Right ventricle myocardium superior (tissue), 1 donor: ENCODE results near the gene ESYT3. TPM values are rescaled to one million over a fixed set of nuclear protein-coding genes. Genes with fewer than 3 reads are reported as not detected.
A peak's percentile ranks its signal among the peaks of the same experiment; 100 is the strongest.

Experiments
- ATAC-seq: fragments of 200-7000 bp; cut with Tn5 transposase; one replicate; pipeline ENCODE4 v1.9.1; 2020; ENCODE audit warnings: mild to moderate bottlenecking; ENCODE audit not compliant: poor library complexity
- DNase-seq: peaks from one replicate; pipeline ENCODE4 v3.0.0-alpha.2; 2020
- intact Hi-C: fragments of 100-400 bp; cut with DNase I; formaldehyde crosslinking; loops from one replicate; pipeline ENCODE4 v1.11.2; 2022
- total RNA-seq: library from RNA; stranded (reverse); fragmentation: NEBNext Ultra II Directional; extraction: Animal tissue kit (Norgen Biotek cat#: 25700); gene quantifications from one replicate; pipeline ENCODE4 v1.2.1, GENCODE V29; 2021
- donor health status: DM: no; HTN: yes; CAD: no; lungs with severe emphysema.

ESYT3 gene
- total RNA-seq, 1 donor from 2014 or later, result 0.65 TPM

- DNase-seq, result no peak
- no peak for ATAC-seq
- intact Hi-C loops, result no loop called here
Measured at GRCh38 chr3:138455801-138456716, 21.6 kb downstream of the ESYT3 start.

- no peak for ATAC-seq
- intact Hi-C loops, result no loop called here
- no peak for DNase-seq
Measured at GRCh38 chr3:138456961-138457862, 22.8 kb downstream of the ESYT3 start.

- DNase-seq (no peak), ATAC-seq (peak; percentile 21)
- intact Hi-C loops, result no loop called here
Measured at GRCh38 chr3:138457863-138458735, 23.7 kb downstream of the ESYT3 start.

- intact Hi-C loops, result no loop called here
Measured at GRCh38 chr3:138458774-138459499, 24.5 kb downstream of the ESYT3 start.

GRCh38 chr3:138459619-138460535, 25.5 kb downstream of the ESYT3 start:
- intact Hi-C loops, result no loop called here
- DNase-seq, result no peak
- peak; percentile 64 for ATAC-seq

More at GRCh38 chr3:138458774-138459499, 24.5 kb downstream of the ESYT3 start:
- DNase-seq (no peak), ATAC-seq (no peak)

GRCh38 chr3:138460536-138461205, 26.3 kb downstream of the ESYT3 start:
- ATAC-seq (no peak), DNase-seq (no peak)
- intact Hi-C loops, result no loop called here

- DNase-seq (no peak), ATAC-seq (no peak)
- intact Hi-C loops, result no loop called here
Measured at GRCh38 chr3:138461246-138461645, 26.8 kb downstream of the ESYT3 start.

GRCh38 chr3:138461896-138462295, 27.5 kb downstream of the ESYT3 start:
- no peak for DNase-seq
- no peak for ATAC-seq
- intact Hi-C loops, result no loop called here

- no peak for ATAC-seq
- intact Hi-C loops, result no loop called here
- DNase-seq, result no peak
Measured at GRCh38 chr3:138463724-138464490, 29.5 kb downstream of the ESYT3 start.

- ATAC-seq, result no peak
- no peak for DNase-seq
- intact Hi-C loops, result no loop called here
Measured at GRCh38 chr3:138464491-138464860, 30.1 kb downstream of the ESYT3 start.

GRCh38 chr3:138465451-138465850, 31.0 kb downstream of the ESYT3 start:
- intact Hi-C loops, result no loop called here
- no peak for DNase-seq
- no peak for ATAC-seq

- ATAC-seq (no peak), DNase-seq (no peak)
- intact Hi-C loops, result no loop called here
Measured at GRCh38 chr3:138465925-138466324, 31.5 kb downstream of the ESYT3 start.

GRCh38 chr3:138467931-138468330, 33.5 kb downstream of the ESYT3 start:
- ATAC-seq (no peak), DNase-seq (no peak)
- intact Hi-C loops, result no loop called here

- DNase-seq, result no peak
- no peak for ATAC-seq
- intact Hi-C loops, result no loop called here
Measured at GRCh38 chr3:138468451-138468850, 34.0 kb downstream of the ESYT3 start.

GRCh38 chr3:138468886-138469285, 34.5 kb downstream of the ESYT3 start:
- ATAC-seq, result peak; percentile 57
- intact Hi-C loops, result no loop called here
- DNase-seq, result no peak

GRCh38 chr3:138469874-138470273, 35.5 kb downstream of the ESYT3 start:
- intact Hi-C loops, result no loop called here
- DNase-seq (no peak), ATAC-seq (no peak)
